GM13977 (cell line): Measurements from ENCODE around the gene CREB3L2.

ENCODE experiments used
- DNase-seq: peaks from one replicate; pipeline ENCODE4 v3.0.0; 2012; ENCODE audit warnings: low spot score
- CTCF ChIP-seq: IDR thresholded peaks from 2 replicates; pipeline ENCODE4 v1.5.1; 2012; ENCODE audit warnings: mild to moderate bottlenecking, control low read depth; ENCODE audit not compliant: insufficient read depth; ENCODE audit errors: extremely low read depth, missing control alignments
- in situ Hi-C: fragments of 300-500 bp; cut with MboI; formaldehyde crosslinking; loops from one replicate; pipeline ENCODE4 v1.12.0; 2022; ENCODE audit warnings: low sequenced_read_pairs, low pct_unique_long_range_greater_than_20kb, mixed read lengths, inconsistent platforms; ENCODE audit not compliant: unreplicated experiment

Gene CREB3L2

GRCh38 chr7:137992550-137993394, 9.1 kb downstream of the CREB3L2 start:
- TF ChIP-seq CTCF: no peak
- in situ Hi-C loops: no loop called here
- DNase-seq: no peak

- TF ChIP-seq CTCF: no peak
- in situ Hi-C loops: no loop called here
- no peak for DNase-seq
Observed at GRCh38 chr7:137992104-137992549, 9.8 kb downstream of the CREB3L2 start.

GRCh38 chr7:137990251-137990941, 11.5 kb downstream of the CREB3L2 start:
- no peak for DNase-seq
- no peak for TF ChIP-seq CTCF
- in situ Hi-C loops: no loop called here

GRCh38 chr7:137989590-137989989, 12.3 kb downstream of the CREB3L2 start:
- in situ Hi-C loops: no loop called here
- TF ChIP-seq CTCF: no peak
- no peak for DNase-seq

DNA sequence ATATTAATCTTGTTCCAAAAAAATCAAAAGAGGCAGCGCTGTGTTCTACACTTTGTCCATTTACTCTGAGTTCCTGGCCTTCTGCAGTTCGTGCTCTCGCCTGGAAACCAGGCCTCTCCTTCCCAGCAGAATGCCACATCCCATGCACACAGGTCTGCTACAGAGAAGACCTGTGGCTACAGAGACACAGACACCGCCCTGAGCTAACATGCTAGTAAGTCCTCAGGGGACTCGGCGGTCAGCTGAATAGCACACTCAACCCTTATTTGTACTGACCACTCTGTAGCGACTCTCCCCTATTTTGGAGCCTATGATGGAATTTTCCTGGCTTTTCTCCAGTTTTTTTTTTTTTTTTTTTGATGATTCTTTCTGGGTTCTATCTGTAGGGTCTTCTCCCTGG, 12.8 kb downstream of the CREB3L2 start:
- DNase-seq: no peak
- in situ Hi-C loops: no loop called here
- no peak for TF ChIP-seq CTCF

- in situ Hi-C loops: no loop called here
Observed at GRCh38 chr7:137987968-137988367, 13.9 kb downstream of the CREB3L2 start.

More at GRCh38 chr7:137987968-137988367, 13.9 kb downstream of the CREB3L2 start:
- no peak for DNase-seq
- TF ChIP-seq CTCF: no peak
